GM18502 (cell line): Measurements from ENCODE around the gene RRAGC.

Source experiments
- ATAC-seq: cut with Tn5 transposase; IDR thresholded peaks from one replicate; pipeline ENCODE4 v1.9.1; 2021; ENCODE audit warnings: mild to moderate bottlenecking; ENCODE audit not compliant: unreplicated experiment, poor library complexity

Gene RRAGC

GRCh38 chr1:38788341-38789336 lies 70.9 kb downstream of the RRAGC start:
- no peak for ATAC-seq
